LHCN-M2 (cell line): ENCODE data around the gene CRB2. TPM values are rescaled to one million over a fixed set of nuclear protein-coding genes. Genes with fewer than 3 reads are reported as not detected.

Experiments
- DNase-seq: peaks from one replicate; pipeline ENCODE4 v3.0.0-alpha.2; 2012; ENCODE audit warnings: low read depth
- total RNA-seq: library from RNA; depleted of rRNA; stranded (reverse); fragments of >200 nt; gene quantifications from 2 replicates; pipeline ENCODE4 v1.2.3, GENCODE V29; 2014

The CRB2 gene
- total RNA-seq, 1 experiment from 2014 or later = not detected

- DNase-seq = no peak
Measured at GRCh38 chr9:123402981-123403509, 47.0 kb downstream of the CRB2 start.

- no peak for DNase-seq
Measured at GRCh38 chr9:123406016-123406415, 50.0 kb downstream of the CRB2 start.

- no peak for DNase-seq
Measured at GRCh38 chr9:123406691-123407216, 50.8 kb downstream of the CRB2 start.

- DNase-seq = no peak
Measured at GRCh38 chr9:123407217-123407851, 51.3 kb downstream of the CRB2 start.

GRCh38 chr9:123408313-123409262, 52.6 kb downstream of the CRB2 start:
- DNase-seq = no peak

GRCh38 chr9:123410281-123410910, 54.4 kb downstream of the CRB2 start:
- DNase-seq = no peak

GRCh38 chr9:123411191-123411590, 55.2 kb downstream of the CRB2 start:
- DNase-seq = no peak

- DNase-seq = no peak
Measured at GRCh38 chr9:123411636-123412035, 55.6 kb downstream of the CRB2 start.

- DNase-seq = no peak
Measured at GRCh38 chr9:123412171-123412820, 56.3 kb downstream of the CRB2 start.

- no peak for DNase-seq
Measured at GRCh38 chr9:123414204-123414603, 58.2 kb downstream of the CRB2 start.

GRCh38 chr9:123414936-123415930, 59.2 kb downstream of the CRB2 start:
- no peak for DNase-seq

- no peak for DNase-seq
Measured at GRCh38 chr9:123416176-123416575, 60.2 kb downstream of the CRB2 start.

GRCh38 chr9:123417289-123418051, 61.5 kb downstream of the CRB2 start:
- DNase-seq = no peak

GRCh38 chr9:123418052-123418430, 62.0 kb downstream of the CRB2 start:
- DNase-seq = no peak

GRCh38 chr9:123418506-123418905, 62.5 kb downstream of the CRB2 start:
- DNase-seq = no peak

- no peak for DNase-seq
Measured at GRCh38 chr9:123419091-123419490, 63.1 kb downstream of the CRB2 start.

GRCh38 chr9:123419721-123420591, 64.0 kb downstream of the CRB2 start:
- no peak for DNase-seq

GRCh38 chr9:123420592-123421111, 64.7 kb downstream of the CRB2 start:
- DNase-seq = no peak
